GM13977 (cell line): ENCODE results near the gene DAPL1.

ENCODE experiments used
- DNase-seq: peaks from one replicate; pipeline ENCODE4 v3.0.0; 2012; ENCODE audit warnings: low spot score
- CTCF ChIP-seq: IDR thresholded peaks from 2 replicates; pipeline ENCODE4 v1.5.1; 2012; ENCODE audit warnings: mild to moderate bottlenecking, control low read depth; ENCODE audit not compliant: insufficient read depth; ENCODE audit errors: extremely low read depth, missing control alignments
- in situ Hi-C: fragments of 300-500 bp; cut with MboI; formaldehyde crosslinking; loops from one replicate; pipeline ENCODE4 v1.12.0; 2022; ENCODE audit warnings: low sequenced_read_pairs, low pct_unique_long_range_greater_than_20kb, mixed read lengths, inconsistent platforms; ENCODE audit not compliant: unreplicated experiment

DAPL1 gene

DNA sequence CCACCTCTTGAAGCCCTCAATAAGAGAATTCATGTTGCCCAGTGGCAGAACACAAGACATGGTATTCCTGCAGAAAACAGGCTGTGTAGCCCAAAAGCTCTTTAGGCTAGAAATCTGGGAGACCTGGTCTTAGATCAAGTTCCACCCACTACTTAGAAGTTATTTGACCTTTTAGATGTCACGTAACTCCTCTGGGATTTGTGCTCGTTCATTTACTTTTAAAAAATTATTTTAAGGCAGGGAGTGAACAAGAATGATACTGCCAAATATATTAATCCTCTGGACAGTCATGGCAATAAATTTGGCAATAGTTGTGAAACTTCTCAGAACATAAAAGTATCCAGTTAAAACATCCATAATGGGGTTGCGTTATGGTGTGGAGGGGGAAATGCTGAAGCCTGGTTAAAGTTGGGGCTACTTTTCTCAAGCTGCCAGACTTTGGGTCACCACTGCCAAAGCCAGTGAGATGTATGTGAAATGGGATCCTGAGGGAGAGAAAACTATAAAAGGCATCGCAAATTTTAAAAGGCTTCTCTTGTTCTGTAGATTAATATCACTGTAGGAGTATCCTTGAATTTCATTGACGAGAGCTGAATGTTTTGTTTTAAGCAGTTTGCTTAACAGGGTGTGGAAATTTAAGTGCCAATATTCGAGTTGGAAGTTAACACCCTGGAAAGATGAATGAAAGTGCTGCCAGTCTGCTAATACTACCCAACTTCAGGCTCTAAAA, 15.8 kb downstream of the DAPL1 start:
- no peak for DNase-seq
- TF ChIP-seq CTCF = no peak
- in situ Hi-C loops = no loop called here

DNA sequence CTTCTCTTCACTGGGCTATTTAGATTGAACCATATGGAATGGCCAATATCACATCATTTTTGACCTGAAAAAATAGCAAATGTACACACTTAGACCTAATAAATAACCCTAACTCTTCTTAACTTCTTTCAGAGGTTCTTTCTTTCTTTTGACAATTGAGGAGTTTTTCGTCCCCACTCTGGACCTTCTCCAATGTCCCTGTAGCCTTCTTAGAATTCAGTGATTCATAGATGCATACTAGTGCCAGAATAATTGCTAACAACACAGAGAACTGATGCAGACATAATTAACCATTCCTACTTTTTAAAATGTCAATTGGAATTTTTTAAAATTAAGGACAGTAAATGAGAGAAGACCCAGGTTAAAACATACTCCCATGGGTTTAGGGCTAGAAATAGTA, 20.0 kb downstream of the DAPL1 start:
- in situ Hi-C loops = no loop called here
- DNase-seq = no peak
- TF ChIP-seq CTCF = no peak

- in situ Hi-C loops = no loop called here
- TF ChIP-seq CTCF = no peak
- no peak for DNase-seq
Observed at GRCh38 chr2:158815658-158816057, 20.5 kb downstream of the DAPL1 start.

DNA sequence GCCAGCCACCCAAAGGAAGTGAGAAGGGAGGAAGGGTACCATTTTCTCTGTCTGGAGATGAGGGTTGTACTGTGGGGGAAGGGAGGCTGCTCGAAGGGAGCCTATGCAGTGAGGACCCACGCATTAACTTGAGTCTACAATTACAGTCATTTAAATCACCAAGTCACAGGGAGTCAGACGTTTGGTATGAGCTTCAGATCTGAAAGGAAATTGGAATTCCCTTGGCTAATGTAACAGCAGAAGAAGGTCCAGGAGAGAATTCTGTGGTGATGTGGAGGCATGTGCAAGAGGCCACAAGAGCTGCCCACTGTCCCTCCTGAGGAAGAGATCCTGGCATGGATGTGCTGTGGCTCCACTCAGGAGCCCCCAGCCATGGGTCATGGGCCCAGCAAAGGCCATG, 22.5 kb downstream of the DAPL1 start:
- DNase-seq = no peak
- TF ChIP-seq CTCF = no peak
- in situ Hi-C loops = no loop called here

DNA sequence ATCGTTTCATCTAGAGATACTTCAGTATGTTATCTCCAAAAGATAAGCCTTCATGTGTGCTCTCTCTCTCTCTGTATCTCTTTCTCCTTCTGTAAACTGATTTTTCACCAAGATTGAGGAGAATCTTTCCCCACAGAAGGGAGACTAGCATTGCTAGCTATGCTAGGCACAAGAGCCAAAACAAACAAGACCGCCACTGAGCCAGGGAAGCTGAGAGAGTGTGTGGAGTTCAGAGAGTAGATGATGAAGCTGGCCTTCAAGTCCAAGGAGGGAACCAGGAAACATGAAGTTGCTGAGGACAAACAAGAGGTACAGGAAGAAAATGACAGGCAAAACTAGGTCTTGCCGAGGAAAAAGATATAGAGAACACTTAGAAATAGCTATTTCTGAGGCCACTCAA, 23.4 kb downstream of the DAPL1 start:
- TF ChIP-seq CTCF = no peak
- DNase-seq = no peak
- in situ Hi-C loops = no loop called here

DNA sequence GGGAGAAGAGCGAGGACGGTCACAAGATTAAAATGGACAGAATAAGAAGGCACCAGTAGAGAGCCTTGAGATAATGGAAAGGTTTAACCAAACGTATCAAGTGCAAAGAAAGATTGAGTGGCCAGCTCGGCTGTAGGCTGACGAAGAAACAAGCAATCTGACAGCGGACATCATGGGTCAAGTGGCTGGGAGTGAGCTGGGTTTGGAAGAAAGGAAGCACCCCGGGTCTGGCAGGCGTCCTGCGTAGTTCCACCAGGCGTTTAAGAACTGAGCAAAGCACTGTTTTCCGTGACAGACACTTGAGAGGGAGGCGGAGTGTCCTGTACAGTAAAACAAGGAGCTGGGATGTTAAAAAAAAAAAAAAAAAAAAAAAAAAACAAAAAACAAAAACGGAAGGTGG, 27.1 kb downstream of the DAPL1 start:
- in situ Hi-C loops = no loop called here
- TF ChIP-seq CTCF = no peak
- no peak for DNase-seq
